DLD1 (cell line): ENCODE data around the gene CCDC80.
"Not testable (repeated sequence)": the region's sequence is repeated elsewhere in the genome, so short reads cannot be mapped to it uniquely, and the experiment has no call there.

ENCODE experiments used
- in situ Hi-C: cut with HindIII; loops from 2 replicates; pipeline ENCODE4 v1.10.0; 2017; ENCODE audit warnings: low sequenced_read_pairs

CCDC80 gene

GRCh38 chr3:112667599-112667998 lies 26.7 kb upstream of the CCDC80 start:
- in situ Hi-C loops, result no loop called here

GRCh38 chr3:112665009-112665408 lies 24.1 kb upstream of the CCDC80 start:
- in situ Hi-C loops, result not testable (repeated sequence)

- in situ Hi-C loops, result no loop called here
Observed at GRCh38 chr3:112656043-112656442, 15.1 kb upstream of the CCDC80 start.

- in situ Hi-C loops, result no loop called here
Observed at GRCh38 chr3:112654979-112655378, 14.0 kb upstream of the CCDC80 start.

- in situ Hi-C loops, result no loop called here
Observed at GRCh38 chr3:112654492-112654891, 13.5 kb upstream of the CCDC80 start.

GRCh38 chr3:112653881-112654300 lies 12.9 kb upstream of the CCDC80 start:
- in situ Hi-C loops, result no loop called here

GRCh38 chr3:112653209-112653871 lies 12.4 kb upstream of the CCDC80 start:
- in situ Hi-C loops, result no loop called here

- in situ Hi-C loops, result no loop called here
Observed at GRCh38 chr3:112651516-112651915, 10.6 kb upstream of the CCDC80 start.

- in situ Hi-C loops, result no loop called here
Observed at GRCh38 chr3:112651071-112651470, 10.1 kb upstream of the CCDC80 start.

GRCh38 chr3:112650482-112650881 lies 9.5 kb upstream of the CCDC80 start:
- in situ Hi-C loops, result no loop called here

- in situ Hi-C loops, result loop anchor here (25.0 kb wide), 1 partner anchor 338 kb away; the partner anchor contains the start of genes CD200R1 and GTPBP8
Observed at GRCh38 chr3:112649478-112649735, 8.5 kb upstream of the CCDC80 start.

- in situ Hi-C loops, result loop anchor here (25.0 kb wide), 1 partner anchor 340 kb away; the partner anchor contains the start of genes CD200R1 and GTPBP8
Observed at GRCh38 chr3:112647122-112647521, 6.2 kb upstream of the CCDC80 start.

- in situ Hi-C loops, result loop anchor here (25.0 kb wide), 1 partner anchor 341 kb away; the partner anchor contains the start of genes CD200R1 and GTPBP8
Observed at GRCh38 chr3:112646623-112647022, 5.7 kb upstream of the CCDC80 start.

- in situ Hi-C loops, result loop anchor here (25.0 kb wide), 1 partner anchor 343 kb away; the partner anchor contains the start of genes CD200R1 and GTPBP8
Observed at GRCh38 chr3:112644453-112644852, 3.5 kb upstream of the CCDC80 start.

- in situ Hi-C loops, result loop anchor here (25.0 kb wide), 1 partner anchor 344 kb away; the partner anchor contains the start of genes CD200R1 and GTPBP8
Observed at GRCh38 chr3:112643621-112644240, 2.8 kb upstream of the CCDC80 start.

GRCh38 chr3:112642912-112643506 lies 2.1 kb upstream of the CCDC80 start:
- in situ Hi-C loops, result loop anchor here (25.0 kb wide), 1 partner anchor 344 kb away; the partner anchor contains the start of genes CD200R1 and GTPBP8

- in situ Hi-C loops, result loop anchor here (25.0 kb wide), 1 partner anchor 347 kb away; the partner anchor contains the start of genes CD200R1 and GTPBP8
Observed at GRCh38 chr3:112640276-112640929, 540 bp downstream of the CCDC80 start.

GRCh38 chr3:112639455-112640225 lies 1.3 kb downstream of the CCDC80 start:
- in situ Hi-C loops, result loop anchor here (25.0 kb wide), 1 partner anchor 348 kb away; the partner anchor contains the start of genes CD200R1 and GTPBP8

- in situ Hi-C loops, result loop anchor here (25.0 kb wide), 1 partner anchor 349 kb away; the partner anchor contains the start of genes CD200R1 and GTPBP8
Observed at GRCh38 chr3:112638327-112639020, 2.5 kb downstream of the CCDC80 start.

GRCh38 chr3:112637700-112638099 lies 3.2 kb downstream of the CCDC80 start:
- in situ Hi-C loops, result loop anchor here (25.0 kb wide), 1 partner anchor 350 kb away; the partner anchor contains the start of genes CD200R1 and GTPBP8
